Activated naive CD8-positive, alpha-beta T cell treated with anti-CD3 and anti-CD28 coated beads, Interleukin-2, amount 10 ng/mL, durations not matched to agents 7 days and 5 days (primary cell): ENCODE measurements around the gene ENOX2. TPM values are rescaled to one million over a fixed set of nuclear protein-coding genes. Genes with fewer than 3 reads are reported as not detected.
"Not testable (repeated sequence)": the region's sequence is repeated elsewhere in the genome, so short reads cannot be mapped to it uniquely, and the experiment has no call there.

Source experiments
- ATAC-seq: fragments of 150-1000 bp; cut with Tn5 transposase; one replicate; pipeline ENCODE4 v1.10.0; 2021; ENCODE audit warnings: low read depth, moderate library complexity
- POLR2A ChIA-PET: fragments of 350-600 bp; sonication (Branson Sonifier 250); formaldehyde crosslinking; loops from one replicate; lab custom pipeline; 2021; ENCODE audit warnings: antibody characterized with exemption; lab: Charles Lee
- DNase-seq: peaks from one replicate; pipeline ENCODE4 v3.0.0; 2021
- H3K27ac Mint-ChIP-seq: one replicate; pipeline ENCODE4 v1.8.0; 2022; ENCODE audit warnings: mild to moderate bottlenecking, mixed read lengths
- H3K27me3 Mint-ChIP-seq: one replicate; pipeline ENCODE4 v1.8.0; 2022; ENCODE audit warnings: mild to moderate bottlenecking, moderate library complexity, mixed read lengths
- H3K36me3 Mint-ChIP-seq: one replicate; pipeline ENCODE4 v1.8.0; 2021; ENCODE audit warnings: mild to moderate bottlenecking, mixed read lengths
- H3K4me1 Mint-ChIP-seq: one replicate; pipeline ENCODE4 v1.8.0; 2021; ENCODE audit warnings: mixed read lengths
- H3K4me3 Mint-ChIP-seq: one replicate; pipeline ENCODE4 v1.8.0; 2022; ENCODE audit warnings: mild to moderate bottlenecking, moderate library complexity, mixed read lengths
- H3K9me3 Mint-ChIP-seq: one replicate; pipeline ENCODE4 v1.8.0; 2021; ENCODE audit warnings: mixed read lengths
- total RNA-seq, 2 experiments: library from RNA; stranded (reverse); gene quantifications; one replicate each; pipeline ENCODE4 v1.2.3, GENCODE V29; 2021

The ENOX2 gene
- total RNA-seq, 2 experiments from 2014 or later, result 11.4 to 13.1 TPM

DNA sequence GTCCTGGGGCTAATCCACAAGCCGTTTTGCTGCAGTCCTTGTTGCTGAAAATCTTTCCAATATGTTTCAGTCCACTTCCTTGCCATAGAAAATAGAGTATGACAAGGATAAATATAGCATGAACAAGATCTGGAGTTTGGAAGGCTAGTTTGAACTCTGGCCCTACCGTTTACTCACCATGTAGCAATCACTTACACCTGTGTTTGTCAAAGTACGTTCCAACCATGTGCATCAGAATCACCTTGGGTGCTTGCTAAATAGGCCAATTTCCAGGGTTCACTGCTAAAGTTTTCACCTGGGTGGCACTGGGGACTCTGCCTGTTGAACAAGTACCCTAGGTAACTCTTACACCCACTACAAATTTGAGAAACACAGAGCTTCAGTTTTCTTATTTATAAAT lies 188.9 kb downstream of the ENOX2 start:
- DNase-seq (no peak), ATAC-seq (no peak)
- Mint-ChIP-seq H3K4me3 (no peak overlapping the region), H3K9me3 (no peaks in the 10 kb centered on the region), H3K27ac (no peak overlapping the region), H3K36me3 (no peaks in the 10 kb centered on the region), H3K27me3 (no peaks in the 10 kb centered on the region), H3K4me1 (no peaks in the 10 kb centered on the region)
- POLR2A ChIA-PET, result no interaction called here

DNA sequence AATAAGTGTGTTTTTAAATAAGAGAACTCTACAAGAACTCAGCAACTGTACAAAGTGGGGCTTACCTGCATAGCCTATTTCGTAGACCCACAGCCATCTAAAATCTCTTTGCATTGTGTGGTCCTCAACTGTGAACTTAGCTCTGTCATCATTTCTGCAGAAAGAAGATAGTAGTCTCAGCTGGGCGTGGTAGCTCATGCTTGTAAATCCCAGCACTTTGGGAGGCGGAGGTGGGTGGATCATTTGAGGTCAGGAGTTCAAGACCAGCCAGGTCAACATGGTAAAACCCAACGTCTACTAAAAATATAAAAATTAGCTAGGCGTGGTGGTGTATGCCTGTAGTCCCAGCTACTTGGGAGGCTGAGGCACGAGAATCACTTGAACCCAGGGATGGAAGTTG lies 193.8 kb downstream of the ENOX2 start:
- H3K36me3 Mint-ChIP-seq, H3K9me3 Mint-ChIP-seq, H3K4me1 Mint-ChIP-seq, H3K4me3 Mint-ChIP-seq, H3K27ac Mint-ChIP-seq, ATAC-seq, H3K27me3 Mint-ChIP-seq, DNase-seq: not testable (repeated sequence)
- POLR2A ChIA-PET, result interaction anchor here (0.7 kb wide), 1 partner anchor 9 kb away, joined by 4 read pairs; no protein-coding TSS in a partner anchor

DNA sequence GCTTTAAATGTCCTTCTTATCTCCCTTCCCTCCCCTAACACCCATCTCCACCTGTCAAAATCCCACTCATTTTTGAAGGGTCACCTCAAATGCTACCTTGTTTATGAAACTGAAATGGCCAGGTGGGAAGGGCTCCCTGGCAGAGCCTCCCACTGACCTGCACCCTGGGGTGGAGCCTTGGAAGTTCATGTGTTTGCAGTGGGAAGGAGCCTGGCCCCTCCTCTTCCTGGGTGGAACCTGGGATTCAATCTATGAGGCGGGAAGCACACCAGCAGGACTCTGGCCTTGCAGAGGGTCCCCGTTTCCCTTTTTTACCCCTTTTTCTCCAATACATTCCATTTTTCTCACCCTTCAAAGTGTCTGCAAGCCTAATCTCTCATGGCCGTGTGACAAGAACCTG lies 197.4 kb downstream of the ENOX2 start:
- POLR2A ChIA-PET, result no interaction called here
- no peaks in the 10 kb centered on the region for H3K9me3 Mint-ChIP-seq
- H3K27me3 Mint-ChIP-seq, result no peaks in the 10 kb centered on the region
- no peaks in the 10 kb centered on the region for H3K36me3 Mint-ChIP-seq
- no peak overlapping the region for H3K4me3 Mint-ChIP-seq
- DNase-seq, result no peak
- H3K4me1 Mint-ChIP-seq, result no peaks in the 10 kb centered on the region
- H3K27ac Mint-ChIP-seq, result no peak overlapping the region
- ATAC-seq, result no peak

DNA sequence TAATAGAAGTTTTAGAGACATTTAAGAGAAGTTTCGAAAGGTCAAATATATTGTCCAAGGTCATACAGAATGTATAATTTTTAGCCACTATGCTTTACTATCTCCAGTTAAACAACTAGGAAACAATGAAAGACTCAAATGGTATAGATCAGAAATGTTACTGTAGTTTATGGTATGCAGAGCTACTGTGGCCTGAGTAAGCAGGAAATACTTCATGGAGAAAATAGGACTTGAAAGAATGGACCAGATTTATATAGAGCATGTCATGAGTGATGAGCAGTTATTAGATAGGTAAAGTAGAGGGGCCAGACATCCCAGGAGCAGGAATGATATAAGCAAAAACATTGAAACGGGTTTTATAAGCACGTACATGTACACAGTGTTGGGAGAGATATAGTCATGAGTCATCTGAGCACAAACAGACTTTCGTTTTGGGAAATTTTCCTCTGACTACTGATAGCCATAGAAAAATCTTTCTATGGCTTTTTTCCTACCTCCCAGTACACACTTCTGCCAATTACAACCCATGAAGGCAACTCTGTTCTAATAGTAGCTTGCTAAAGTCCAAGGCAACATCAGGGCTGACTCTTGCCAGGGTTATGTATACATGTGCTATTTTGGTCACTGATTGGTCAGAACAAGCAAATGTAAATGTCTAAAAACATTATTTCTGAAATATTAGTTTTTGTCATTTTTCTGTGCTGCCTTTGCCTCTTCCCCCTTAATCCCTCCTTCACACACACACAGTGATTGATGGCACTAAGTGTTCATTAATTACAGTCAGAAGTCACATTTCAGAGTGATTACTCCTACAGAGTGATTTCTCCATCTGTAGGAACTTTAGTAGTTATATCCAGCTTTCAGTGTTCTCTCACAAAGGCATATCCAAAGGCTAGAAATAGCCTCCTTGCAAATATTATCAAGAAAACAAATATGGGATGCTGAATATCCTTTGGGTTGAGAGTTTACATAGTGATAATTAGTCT lies 198.7 kb downstream of the ENOX2 start:
- POLR2A ChIA-PET, result no interaction called here
- Mint-ChIP-seq H3K4me1 (no peaks in the 10 kb centered on the region), H3K36me3 (no peaks in the 10 kb centered on the region), H3K4me3 (no peak overlapping the region), H3K27ac (no peak overlapping the region), H3K9me3 (no peaks in the 10 kb centered on the region), H3K27me3 (no peaks in the 10 kb centered on the region)
- ATAC-seq (no peak), DNase-seq (no peak)

DNA sequence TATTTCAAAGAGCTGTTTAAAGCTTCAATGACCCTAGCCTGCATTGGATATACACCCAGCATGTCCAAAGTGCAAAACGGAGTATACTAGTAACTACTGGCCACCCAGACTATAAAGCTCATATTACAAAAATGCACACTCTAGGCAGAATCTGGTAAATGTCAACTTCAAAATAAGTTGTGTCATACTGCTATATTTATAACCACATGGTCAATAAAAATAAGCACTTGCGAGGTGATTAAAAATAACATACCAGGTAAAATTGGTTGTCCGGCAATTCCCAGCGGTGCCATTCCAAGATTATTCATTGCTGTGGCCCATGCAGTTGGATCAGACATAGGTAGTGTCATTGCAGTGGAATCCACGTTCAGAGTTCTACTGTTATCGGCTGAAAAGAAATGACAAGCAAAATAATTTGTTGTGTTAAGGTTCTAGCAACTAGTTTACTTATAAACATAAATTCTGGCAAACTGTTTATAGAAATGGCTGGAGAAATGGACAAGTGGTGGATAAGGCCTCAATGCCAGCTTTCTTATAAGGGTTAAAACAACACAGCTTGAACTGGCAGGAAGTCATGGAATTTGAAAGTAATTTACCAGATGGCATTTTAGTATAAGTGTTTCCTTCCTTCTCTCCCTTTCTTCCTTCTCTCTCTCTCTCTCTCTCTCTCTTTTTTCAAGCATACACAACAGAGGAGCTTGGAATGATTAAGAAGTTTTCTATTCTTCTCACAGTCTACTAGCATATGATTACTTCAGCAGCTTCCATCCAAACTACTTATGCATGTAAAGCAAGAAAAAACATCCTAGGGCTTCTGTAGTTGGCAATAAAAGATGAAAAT lies 199.9 kb downstream of the ENOX2 start:
- Mint-ChIP-seq H3K4me1 (no peaks in the 10 kb centered on the region), H3K4me3 (no peak overlapping the region), H3K9me3 (no peaks in the 10 kb centered on the region), H3K27me3 (no peaks in the 10 kb centered on the region), H3K36me3 (no peaks in the 10 kb centered on the region), H3K27ac (no peak overlapping the region)
- POLR2A ChIA-PET, result no interaction called here
- ATAC-seq, result no peak
- DNase-seq, result no peak

DNA sequence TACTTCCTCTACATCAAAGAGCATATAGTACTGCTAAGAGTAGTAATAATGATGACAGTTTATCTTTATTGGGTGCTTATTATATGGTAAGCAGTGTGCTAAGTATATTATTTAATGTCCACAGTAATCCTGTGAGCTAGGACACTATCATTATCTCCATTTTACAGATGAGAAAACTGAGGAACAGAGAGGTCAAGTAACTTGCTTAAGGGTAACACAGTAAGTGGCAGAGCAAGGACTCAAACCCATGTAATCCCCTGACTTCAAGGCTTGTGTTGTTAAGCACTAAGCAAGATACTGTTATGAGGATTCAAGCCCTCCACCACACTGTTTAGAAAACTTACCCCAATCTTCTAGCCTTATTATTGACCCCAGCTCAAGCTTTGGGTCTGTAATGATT lies 202.4 kb downstream of the ENOX2 start:
- Mint-ChIP-seq H3K27ac (no peak overlapping the region), H3K4me1 (no peaks in the 10 kb centered on the region), H3K27me3 (no peaks in the 10 kb centered on the region), H3K9me3 (no peaks in the 10 kb centered on the region), H3K36me3 (peaks cover 2% of the 10 kb centered on the region), H3K4me3 (no peak overlapping the region)
- ATAC-seq, result no peak
- DNase-seq, result no peak
- POLR2A ChIA-PET, result interaction anchor here (0.6 kb wide), 1 partner anchor 9 kb away, joined by 4 read pairs; no protein-coding TSS in a partner anchor

DNA sequence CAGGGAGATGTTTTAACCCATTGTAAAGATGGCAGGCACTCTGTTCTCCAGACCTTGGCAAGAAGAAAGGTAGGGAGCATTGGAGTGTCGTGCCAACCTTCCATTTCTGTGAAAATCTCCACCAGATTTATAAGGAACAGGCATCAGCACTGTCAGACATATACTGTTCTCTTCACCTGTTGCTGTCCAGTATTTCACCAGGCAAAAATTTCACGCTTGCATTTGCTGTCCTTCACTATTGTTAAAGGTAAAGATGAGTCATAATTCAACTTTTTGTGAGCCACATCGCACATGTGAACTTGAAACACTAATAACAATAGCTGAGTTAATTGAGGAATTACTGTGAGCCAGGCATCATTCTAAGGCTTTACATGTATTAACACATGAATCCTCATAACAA lies 203.4 kb downstream of the ENOX2 start:
- POLR2A ChIA-PET, result no interaction called here
- no peaks in the 10 kb centered on the region for H3K9me3 Mint-ChIP-seq
- peaks cover 2% of the 10 kb centered on the region for H3K36me3 Mint-ChIP-seq
- ATAC-seq (no peak), DNase-seq (no peak)
- no peak overlapping the region for H3K4me3 Mint-ChIP-seq
- no peak overlapping the region for H3K27ac Mint-ChIP-seq
- H3K4me1 Mint-ChIP-seq, result no peaks in the 10 kb centered on the region
- H3K27me3 Mint-ChIP-seq, result no peaks in the 10 kb centered on the region

DNA sequence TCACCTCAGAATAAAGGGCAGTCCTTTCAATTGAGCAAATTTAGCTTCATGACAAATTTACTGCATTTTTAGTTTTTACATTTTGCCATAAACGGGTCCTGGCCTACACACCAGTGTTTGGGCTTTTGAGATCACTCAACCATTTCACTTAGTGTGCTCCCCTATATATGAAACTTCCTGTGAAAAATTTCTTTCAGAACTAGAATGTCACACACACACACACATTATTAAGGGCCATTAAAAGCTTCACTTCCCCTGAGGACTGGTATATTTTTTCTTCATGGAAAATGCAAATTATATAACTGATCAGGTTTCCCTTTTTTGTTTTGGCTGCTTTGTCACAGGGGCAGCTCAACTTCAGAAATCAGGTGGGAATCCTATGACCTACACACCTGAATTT lies 206.5 kb downstream of the ENOX2 start:
- no peaks in the 10 kb centered on the region for H3K4me1 Mint-ChIP-seq
- H3K27ac Mint-ChIP-seq, result no peak overlapping the region
- peaks cover 2% of the 10 kb centered on the region for H3K36me3 Mint-ChIP-seq
- POLR2A ChIA-PET, result no interaction called here
- H3K9me3 Mint-ChIP-seq, result no peaks in the 10 kb centered on the region
- H3K27me3 Mint-ChIP-seq, result no peaks in the 10 kb centered on the region
- DNase-seq (no peak), ATAC-seq (no peak)
- no peak overlapping the region for H3K4me3 Mint-ChIP-seq

DNA sequence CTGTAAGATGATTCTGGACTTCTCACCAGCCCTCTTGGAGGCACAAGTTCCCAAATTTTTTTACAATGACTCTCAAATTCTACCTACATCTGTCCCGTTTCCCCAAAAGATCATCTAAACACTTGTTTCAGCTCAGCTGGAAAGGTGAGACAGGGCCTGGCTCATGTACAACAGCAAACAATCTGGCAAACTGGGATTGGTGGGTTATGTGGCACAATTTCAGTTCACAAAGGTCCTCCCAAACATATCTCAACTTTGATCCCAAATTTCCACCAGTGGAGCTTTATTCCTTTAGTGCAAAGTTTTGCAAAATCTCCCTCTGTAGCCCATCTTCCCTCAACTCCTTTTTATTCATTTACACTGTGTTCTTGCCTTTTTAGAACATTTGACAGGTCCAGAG lies 207.1 kb downstream of the ENOX2 start:
- DNase-seq (no peak), ATAC-seq (no peak)
- H3K4me1 Mint-ChIP-seq, result no peaks in the 10 kb centered on the region
- POLR2A ChIA-PET, result no interaction called here
- H3K4me3 Mint-ChIP-seq, result no peak overlapping the region
- no peaks in the 10 kb centered on the region for H3K9me3 Mint-ChIP-seq
- H3K27me3 Mint-ChIP-seq, result no peaks in the 10 kb centered on the region
- no peak overlapping the region for H3K27ac Mint-ChIP-seq
- H3K36me3 Mint-ChIP-seq, result peaks cover 2% of the 10 kb centered on the region

DNA sequence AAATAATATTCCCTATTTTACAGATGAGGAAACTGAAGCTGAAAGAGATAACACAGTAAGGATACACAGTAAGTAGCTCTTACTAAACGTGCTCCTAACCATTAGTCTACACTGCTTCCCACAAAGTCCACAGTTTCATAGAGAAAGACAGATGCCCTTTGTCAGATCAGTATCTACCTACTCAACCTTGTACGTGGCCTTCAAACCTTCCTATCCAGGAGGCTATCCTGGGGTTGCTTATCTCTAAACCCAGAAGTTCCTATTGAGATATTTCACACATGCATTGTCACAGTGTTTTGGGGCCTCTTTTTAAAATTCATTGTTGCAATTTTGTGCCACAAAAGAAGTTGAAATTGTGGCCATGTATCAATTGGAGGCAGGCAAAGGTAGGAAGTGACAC lies 208.0 kb downstream of the ENOX2 start:
- Mint-ChIP-seq H3K36me3 (peaks cover 2% of the 10 kb centered on the region), H3K27me3 (no peaks in the 10 kb centered on the region), H3K9me3 (no peaks in the 10 kb centered on the region), H3K4me1 (no peaks in the 10 kb centered on the region), H3K4me3 (no peak overlapping the region), H3K27ac (no peak overlapping the region)
- DNase-seq (no peak), ATAC-seq (no peak)
- POLR2A ChIA-PET, result no interaction called here

DNA sequence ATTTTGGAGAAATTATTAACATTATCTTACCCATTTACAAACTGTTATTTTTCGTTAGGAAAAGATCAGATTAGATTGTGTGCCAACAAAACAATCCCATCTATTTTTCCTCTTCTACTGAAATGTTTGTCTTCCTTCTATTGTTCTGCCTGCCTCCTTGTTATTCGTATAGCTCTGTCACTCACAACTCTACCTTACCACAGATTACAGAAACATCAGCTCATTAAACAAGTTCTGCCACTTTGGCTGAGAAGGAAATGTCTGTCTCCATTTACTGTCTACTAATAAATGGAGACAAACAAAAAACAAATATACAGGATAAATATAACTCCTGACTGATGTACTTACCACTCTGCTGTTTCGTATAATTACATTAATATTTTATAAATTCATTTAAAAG lies 211.4 kb downstream of the ENOX2 start:
- POLR2A ChIA-PET, result no interaction called here
- Mint-ChIP-seq H3K36me3 (peaks cover 2% of the 10 kb centered on the region), H3K27me3 (no peaks in the 10 kb centered on the region), H3K4me3 (no peak overlapping the region), H3K9me3 (no peaks in the 10 kb centered on the region), H3K4me1 (no peaks in the 10 kb centered on the region), H3K27ac (no peak overlapping the region)
- DNase-seq, result no peak
- no peak for ATAC-seq

DNA sequence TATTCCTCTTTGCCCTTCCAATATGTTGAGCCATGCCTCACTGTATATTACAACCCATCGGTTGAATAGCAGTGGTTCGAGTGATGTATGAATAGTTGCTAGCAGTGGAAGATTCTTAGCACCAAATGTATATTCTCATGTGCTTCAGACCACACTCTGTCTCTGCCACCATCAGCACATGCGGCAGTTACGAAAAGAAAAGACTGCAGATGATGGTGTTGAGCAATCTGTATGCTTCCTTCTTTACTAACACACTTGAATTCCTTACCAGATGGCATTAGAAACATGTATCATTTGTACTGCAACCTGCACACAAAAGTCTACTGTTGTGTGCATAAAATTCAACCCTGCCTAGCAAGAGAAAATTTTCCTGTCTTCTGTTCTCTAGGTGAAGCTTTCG lies 214.6 kb downstream of the ENOX2 start:
- Mint-ChIP-seq H3K4me1 (no peaks in the 10 kb centered on the region), H3K27me3 (no peaks in the 10 kb centered on the region), H3K9me3 (peaks cover 1% of the 10 kb centered on the region), H3K4me3 (no peak overlapping the region), H3K27ac (no peak overlapping the region), H3K36me3 (peaks cover 11% of the 10 kb centered on the region)
- POLR2A ChIA-PET, result no interaction called here
- ATAC-seq, result no peak
- DNase-seq, result no peak

DNA sequence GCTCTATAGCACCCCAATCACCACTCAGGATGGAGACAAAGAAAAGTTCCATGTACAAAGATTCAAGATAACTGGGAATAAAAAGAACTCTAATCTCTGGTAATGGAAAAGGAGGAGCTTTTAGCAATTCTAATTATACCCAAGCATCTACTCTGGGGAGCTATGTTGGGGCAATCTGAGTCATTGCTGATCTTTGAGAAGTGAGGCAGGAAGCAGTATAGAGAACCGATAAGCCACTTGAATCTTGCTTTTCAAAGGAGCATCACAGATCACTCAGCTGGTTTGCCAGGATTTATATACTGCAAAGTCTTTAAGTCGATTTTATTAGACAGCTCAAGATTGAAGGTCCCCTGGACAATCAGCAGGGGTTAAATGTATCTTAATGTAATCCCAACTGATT lies 220.0 kb downstream of the ENOX2 start:
- Mint-ChIP-seq H3K9me3 (peaks cover 1% of the 10 kb centered on the region), H3K27me3 (no peaks in the 10 kb centered on the region), H3K4me1 (no peaks in the 10 kb centered on the region), H3K36me3 (peaks cover 14% of the 10 kb centered on the region), H3K4me3 (no peak overlapping the region), H3K27ac (no peak overlapping the region)
- POLR2A ChIA-PET, result no interaction called here
- DNase-seq, result no peak
- no peak for ATAC-seq
